ENCODE results near the gene ORMDL3. TPM values are rescaled to one million over a fixed set of nuclear protein-coding genes. Genes with fewer than 3 reads are reported as not detected.
A peak's percentile ranks its signal among the peaks of the same experiment; 100 is the strongest.

Gene ORMDL3
- total RNA-seq, 1 donor from 2014 or later: 37.5 TPM

- intact Hi-C loops (cut with DNase I): no loop called here
- peak; percentile 44 for ATAC-seq (ENCODE audit: poor library complexity)
- DNase-seq: no peak
Observed at GRCh38 chr17:39928858-39929645, 1.7 kb upstream of the ORMDL3 start.

- peak; percentile 58 for ATAC-seq (ENCODE audit: poor library complexity)
- intact Hi-C loops (cut with DNase I): no loop called here
- DNase-seq: peak; percentile 71
Observed at GRCh38 chr17:39927929-39928857, 792 bp upstream of the ORMDL3 start.

- intact Hi-C loops (cut with DNase I): no loop called here
- peak; percentile 4 for ATAC-seq (ENCODE audit: poor library complexity)
- DNase-seq: peak; percentile 58
Observed at GRCh38 chr17:39926588-39927100, 757 bp downstream of the ORMDL3 start.

- DNase-seq (no peak), ATAC-seq (ENCODE audit: poor library complexity) (no peak)
- intact Hi-C loops (cut with DNase I): no loop called here
Observed at GRCh38 chr17:39926135-39926587, 1.2 kb downstream of the ORMDL3 start.

- ATAC-seq (ENCODE audit: poor library complexity): no peak
- intact Hi-C loops (cut with DNase I): no loop called here
- DNase-seq: no peak
Observed at GRCh38 chr17:39925282-39926134, 1.9 kb downstream of the ORMDL3 start.

- DNase-seq: no peak
Observed at GRCh38 chr17:39924691-39925055, 2.7 kb downstream of the ORMDL3 start.

GRCh38 chr17:39923836-39924690 is 3.3 kb downstream of the ORMDL3 start:
- intact Hi-C loops (cut with DNase I): no loop called here
- ATAC-seq (ENCODE audit: poor library complexity) (no peak), DNase-seq (no peak)

More at GRCh38 chr17:39924691-39925055, 2.7 kb downstream of the ORMDL3 start:
- intact Hi-C loops (cut with DNase I): no loop called here
- no peak for ATAC-seq (ENCODE audit: poor library complexity)

- intact Hi-C loops (cut with DNase I): no loop called here
- no peak for ATAC-seq (ENCODE audit: poor library complexity)
- DNase-seq: no peak
Observed at GRCh38 chr17:39923230-39923629, 4.2 kb downstream of the ORMDL3 start.

- DNase-seq: no peak
- intact Hi-C loops (cut with DNase I): no loop called here
- ATAC-seq (ENCODE audit: poor library complexity): no peak
Observed at GRCh38 chr17:39922006-39922405, 5.4 kb downstream of the ORMDL3 start.

- ATAC-seq (ENCODE audit: poor library complexity) (no peak), DNase-seq (no peak)
- intact Hi-C loops (cut with DNase I): no loop called here
Observed at GRCh38 chr17:39921323-39921722, 6.1 kb downstream of the ORMDL3 start.

- ATAC-seq (ENCODE audit: poor library complexity): no peak
- no peak for DNase-seq
- intact Hi-C loops (cut with DNase I): no loop called here
Observed at GRCh38 chr17:39920218-39921210, 6.9 kb downstream of the ORMDL3 start.

- intact Hi-C loops (cut with DNase I): loop anchor here (5.0 kb wide), 1 partner anchor 38 kb away; no protein-coding TSS in a partner anchor
- ATAC-seq (ENCODE audit: poor library complexity): no peak
Observed at GRCh38 chr17:39919087-39919683, 8.2 kb downstream of the ORMDL3 start.

GRCh38 chr17:39916918-39917317 is 10.5 kb downstream of the ORMDL3 start:
- DNase-seq (no peak), ATAC-seq (ENCODE audit: poor library complexity) (no peak)
- intact Hi-C loops (cut with DNase I): loop anchor here (5.0 kb wide), 1 partner anchor 40 kb away; no protein-coding TSS in a partner anchor

More at GRCh38 chr17:39919087-39919683, 8.2 kb downstream of the ORMDL3 start:
- no peak for DNase-seq

- ATAC-seq (ENCODE audit: poor library complexity) (no peak), DNase-seq (no peak)
- intact Hi-C loops (cut with DNase I): loop anchor here (5.0 kb wide), 1 partner anchor 42 kb away; no protein-coding TSS in a partner anchor
Observed at GRCh38 chr17:39915559-39915958, 11.8 kb downstream of the ORMDL3 start.

GRCh38 chr17:39913989-39914388 is 13.4 kb downstream of the ORMDL3 start:
- ATAC-seq (ENCODE audit: poor library complexity) (no peak), DNase-seq (no peak)
- intact Hi-C loops (cut with DNase I): no loop called here

- no peak for ATAC-seq (ENCODE audit: poor library complexity)
- DNase-seq: no peak
- intact Hi-C loops (cut with DNase I): no loop called here
Observed at GRCh38 chr17:39908789-39909352, 18.5 kb downstream of the ORMDL3 start.
